Panc1 (cell line): ENCODE data around the gene BHLHA15. TPM values are rescaled to one million over a fixed set of nuclear protein-coding genes. Genes with fewer than 3 reads are reported as not detected.

ENCODE experiments used
- ATAC-seq: fragments of 200-7000 bp; cut with Tn5 transposase; 2 replicates; pipeline ENCODE4 v1.9.1; 2020; ENCODE audit warnings: mild to moderate bottlenecking, moderate library complexity
- BruUV-seq: library from RNA; stranded (reverse); fragments of 400-500 nt; replicated peaks from 2 replicates; lab custom pipeline; 2021; lab: Mats Ljungman, UMichigan
- CTCF ChIA-PET: fragments of 300-600 bp; sonication (Branson Sonifier 250); formaldehyde crosslinking; loops from one replicate; lab custom pipeline; 2022; ENCODE audit warnings: antibody characterized with exemption; lab: Charles Lee
- POLR2A ChIA-PET: fragments of 300-600 bp; sonication (Branson Sonifier 250); formaldehyde crosslinking; loops from one replicate; lab custom pipeline; 2022; ENCODE audit warnings: antibody characterized with exemption; lab: Charles Lee
- DNase-seq: peaks from one replicate; pipeline ENCODE4 v3.0.0-alpha.2; 2010; ENCODE audit warnings: low read depth, low spot score
- H3K27ac ChIP-seq: 2 replicates; pipeline ENCODE4 v1.5.1; 2011; ENCODE audit warnings: mild to moderate bottlenecking, low read length, inconsistent platforms
- H3K27me3 ChIP-seq: fragments of 200-500 bp; sonication (Bioruptor generic); 2 replicates; pipeline ENCODE4 v1.6.0; 2014; ENCODE audit warnings: low read length, inconsistent platforms; ENCODE audit not compliant: control insufficient read depth, insufficient read depth
- H3K36me3 ChIP-seq: fragments of 200-500 bp; sonication (Bioruptor generic); 2 replicates; pipeline ENCODE4 v1.5.1; 2014; ENCODE audit warnings: inconsistent platforms, mild to moderate bottlenecking, low read length, moderate library complexity; ENCODE audit not compliant: control insufficient read depth, insufficient read depth
- H3K4me1 ChIP-seq: 2 replicates; pipeline ENCODE4 v1.5.1; 2011; ENCODE audit warnings: inconsistent platforms, mild to moderate bottlenecking, low read length, moderate library complexity; ENCODE audit not compliant: control insufficient read depth, insufficient read depth
- H3K4me3 ChIP-seq, 2 experiments: 2 replicates each; pipeline ENCODE4 v1.5.1; 2011 to 2012; ENCODE audit warnings: low read depth in 2 of 2, low read length in 2 of 2, mild to moderate bottlenecking in 2 of 2, inconsistent platforms in 1 of 2, moderate library complexity in 1 of 2
- H3K9me3 ChIP-seq: fragments of 200-500 bp; sonication (Bioruptor generic); 2 replicates; pipeline ENCODE4 v1.5.1; 2014; ENCODE audit warnings: low read depth, mild to moderate bottlenecking, inconsistent platforms, low read length, moderate library complexity; ENCODE audit not compliant: control insufficient read depth, insufficient read depth
- POLR2AphosphoS5 ChIP-seq: IDR thresholded peaks from 2 replicates; pipeline ENCODE4 v1.6.1; 2012; ENCODE audit warnings: mild to moderate bottlenecking, low read depth, low read length, moderate library complexity
- SIN3A ChIP-seq: IDR thresholded peaks from 2 replicates; pipeline ENCODE4 v1.6.1; 2012; ENCODE audit warnings: low read depth, mild to moderate bottlenecking, low read length, moderate library complexity, borderline replicate concordance; ENCODE audit not compliant: insufficient read depth
- TCF7L2 ChIP-seq: IDR thresholded peaks from 2 replicates; pipeline ENCODE4 v1.6.1; 2011; ENCODE audit warnings: mild to moderate bottlenecking, low read depth, low read length, inconsistent platforms
- in situ Hi-C: cut with HindIII; loops from 2 replicates; pipeline ENCODE4 v1.10.0; 2016; ENCODE audit warnings: low sequenced_read_pairs, low pct_unique_long_range_greater_than_20kb
- intact Hi-C: fragments of 100-400 bp; cut with micrococcal nuclease; formaldehyde crosslinking; loops from one replicate; pipeline ENCODE4 v1.10.0; 2022; ENCODE audit not compliant: unreplicated experiment
- total RNA-seq: library from RNA; stranded (reverse); gene quantifications from one replicate; pipeline ENCODE4 v1.2.1, GENCODE V29; 2021; ENCODE audit not compliant: unreplicated experiment
- TF ChIP-seq, protein P1 (sequence below), 2 experiments: IDR thresholded peaks; 2 replicates each; pipeline ENCODE4 v1.6.1; 2011 to 2012; ENCODE audit warnings: low read depth in 2 of 2, control low read depth in 1 of 2, low read length in 1 of 2, mild to moderate bottlenecking in 1 of 2, moderate library complexity in 1 of 2; ENCODE audit not compliant: insufficient read depth in 1 of 2
- TF ChIP-seq, protein P2 (sequence below): fragments of 450-650 bp; IDR thresholded peaks from 2 replicates; pipeline ENCODE4 v1.5.1; 2017; ENCODE audit warnings: mild to moderate bottlenecking

BHLHA15 gene
- total RNA-seq, 1 experiment from 2014 or later, result 0.26 TPM

DNA sequence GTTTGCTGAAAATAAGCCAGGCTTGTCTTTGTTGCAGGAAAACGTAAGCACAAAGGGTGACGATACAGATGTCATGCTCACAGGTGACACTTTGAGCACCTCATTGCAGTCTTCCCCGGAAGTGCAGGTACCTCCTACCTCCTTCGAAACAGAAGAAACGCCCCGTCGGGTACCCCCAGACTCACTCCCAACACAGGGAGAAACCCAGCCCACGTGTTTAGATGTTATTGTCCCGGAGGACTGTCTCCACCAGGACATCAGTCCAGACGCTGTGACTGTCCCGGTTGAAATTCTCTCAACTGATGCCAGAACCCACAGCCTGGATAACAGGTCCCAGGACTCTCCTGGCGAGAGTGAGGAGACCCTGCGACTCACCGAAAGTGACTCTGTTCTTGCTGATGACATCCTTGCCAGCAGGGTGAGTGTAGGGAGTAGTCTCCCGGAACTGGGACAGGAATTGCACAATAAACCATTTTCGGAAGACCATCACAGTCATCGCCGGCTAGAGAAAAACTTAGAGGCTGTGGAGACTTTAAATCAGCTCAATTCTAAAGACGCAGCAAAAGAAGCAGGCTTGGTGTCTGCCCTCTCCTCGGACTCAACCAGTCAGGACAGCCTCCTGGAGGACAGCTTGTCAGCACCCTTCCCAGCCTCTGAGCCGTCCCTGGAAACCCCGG is 18.3 kb upstream of the BHLHA15 start:
- Histone ChIP-seq H3K4me3 (no peak overlapping the region), H3K4me1 (no peaks in the 10 kb centered on the region), H3K9me3 (no peaks in the 10 kb centered on the region), H3K36me3 (peaks cover 3% of the 10 kb centered on the region; the same call in 1 of the 2 replicates), H3K27me3 (no peaks in the 10 kb centered on the region), H3K27ac (no peak overlapping the region)
- ATAC-seq (no peak), DNase-seq (no peak)
- POLR2A ChIA-PET, result no interaction called here
- intact Hi-C loops (no loop called here), in situ Hi-C loops (no loop called here)
- TF ChIP-seq, protein P1, sequence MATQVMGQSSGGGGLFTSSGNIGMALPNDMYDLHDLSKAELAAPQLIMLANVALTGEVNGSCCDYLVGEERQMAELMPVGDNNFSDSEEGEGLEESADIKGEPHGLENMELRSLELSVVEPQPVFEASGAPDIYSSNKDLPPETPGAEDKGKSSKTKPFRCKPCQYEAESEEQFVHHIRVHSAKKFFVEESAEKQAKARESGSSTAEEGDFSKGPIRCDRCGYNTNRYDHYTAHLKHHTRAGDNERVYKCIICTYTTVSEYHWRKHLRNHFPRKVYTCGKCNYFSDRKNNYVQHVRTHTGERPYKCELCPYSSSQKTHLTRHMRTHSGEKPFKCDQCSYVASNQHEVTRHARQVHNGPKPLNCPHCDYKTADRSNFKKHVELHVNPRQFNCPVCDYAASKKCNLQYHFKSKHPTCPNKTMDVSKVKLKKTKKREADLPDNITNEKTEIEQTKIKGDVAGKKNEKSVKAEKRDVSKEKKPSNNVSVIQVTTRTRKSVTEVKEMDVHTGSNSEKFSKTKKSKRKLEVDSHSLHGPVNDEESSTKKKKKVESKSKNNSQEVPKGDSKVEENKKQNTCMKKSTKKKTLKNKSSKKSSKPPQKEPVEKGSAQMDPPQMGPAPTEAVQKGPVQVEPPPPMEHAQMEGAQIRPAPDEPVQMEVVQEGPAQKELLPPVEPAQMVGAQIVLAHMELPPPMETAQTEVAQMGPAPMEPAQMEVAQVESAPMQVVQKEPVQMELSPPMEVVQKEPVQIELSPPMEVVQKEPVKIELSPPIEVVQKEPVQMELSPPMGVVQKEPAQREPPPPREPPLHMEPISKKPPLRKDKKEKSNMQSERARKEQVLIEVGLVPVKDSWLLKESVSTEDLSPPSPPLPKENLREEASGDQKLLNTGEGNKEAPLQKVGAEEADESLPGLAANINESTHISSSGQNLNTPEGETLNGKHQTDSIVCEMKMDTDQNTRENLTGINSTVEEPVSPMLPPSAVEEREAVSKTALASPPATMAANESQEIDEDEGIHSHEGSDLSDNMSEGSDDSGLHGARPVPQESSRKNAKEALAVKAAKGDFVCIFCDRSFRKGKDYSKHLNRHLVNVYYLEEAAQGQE (IDR thresholded peaks at IDR 0.05; ENCODE audit: insufficient read depth in 1 of 2, low read depth in 2 of 2, low read length in 1 of 2), result no peak
- BruUV-seq, result TSS peak; percentile 19
- CTCF ChIA-PET, result no interaction called here

DNA sequence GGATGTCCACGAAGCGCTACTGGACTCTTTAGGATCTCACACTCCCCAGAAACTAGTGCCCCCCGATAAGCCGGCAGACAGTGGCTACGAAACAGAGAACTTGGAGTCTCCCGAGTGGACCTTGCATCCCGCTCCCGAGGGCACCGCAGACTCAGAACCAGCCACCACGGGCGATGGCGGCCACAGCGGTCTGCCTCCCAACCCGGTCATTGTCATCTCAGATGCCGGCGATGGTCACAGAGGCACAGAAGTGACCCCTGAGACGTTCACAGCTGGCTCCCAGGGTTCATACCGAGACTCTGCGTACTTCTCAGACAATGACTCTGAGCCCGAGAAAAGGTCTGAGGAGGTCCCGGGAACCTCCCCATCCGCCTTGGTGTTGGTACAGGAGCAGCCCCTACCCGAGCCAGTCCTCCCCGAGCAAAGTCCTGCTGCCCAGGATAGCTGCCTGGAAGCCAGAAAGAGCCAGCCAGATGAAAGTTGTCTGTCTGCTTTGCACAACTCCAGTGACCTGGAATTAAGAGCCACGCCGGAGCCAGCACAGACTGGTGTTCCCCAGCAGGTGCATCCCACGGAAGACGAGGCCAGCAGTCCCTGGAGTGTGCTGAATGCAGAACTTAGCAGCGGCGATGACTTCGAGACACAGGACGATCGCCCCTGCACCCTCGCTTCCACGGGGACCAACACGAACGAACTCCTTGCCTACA is 17.6 kb upstream of the BHLHA15 start:
- BruUV-seq, result no TSS peak
- Histone ChIP-seq H3K27ac (no peak overlapping the region), H3K27me3 (no peaks in the 10 kb centered on the region), H3K4me3 (no peak overlapping the region), H3K9me3 (no peaks in the 10 kb centered on the region), H3K4me1 (no peaks in the 10 kb centered on the region), H3K36me3 (peaks cover 3% of the 10 kb centered on the region; the same call in 1 of the 2 replicates)
- ChIA-PET POLR2A (no interaction called here), CTCF (no interaction called here)
- in situ Hi-C loops (no loop called here), intact Hi-C loops (no loop called here)
- DNase-seq, result no peak
- ATAC-seq, result no peak
- TF ChIP-seq, protein P1 (IDR thresholded peaks at IDR 0.05; ENCODE audit: insufficient read depth in 1 of 2, low read depth in 2 of 2, low read length in 1 of 2), result no peak

DNA sequence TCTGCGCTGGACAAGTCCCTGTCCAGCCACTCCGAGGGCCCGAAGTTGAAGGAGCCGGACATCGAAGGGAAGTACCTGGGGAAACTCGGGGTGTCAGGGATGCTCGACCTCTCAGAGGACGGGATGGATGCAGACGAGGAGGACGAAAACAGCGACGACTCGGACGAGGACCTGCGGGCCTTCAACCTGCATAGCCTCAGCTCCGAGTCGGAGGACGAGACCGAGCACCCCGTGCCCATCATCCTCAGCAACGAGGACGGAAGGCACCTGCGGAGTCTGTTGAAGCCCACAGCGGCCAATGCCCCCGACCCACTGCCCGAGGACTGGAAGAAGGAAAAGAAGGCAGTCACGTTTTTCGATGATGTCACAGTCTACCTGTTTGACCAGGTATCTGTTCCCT is 17.1 kb upstream of the BHLHA15 start:
- in situ Hi-C loops, result no loop called here
- peaks cover 3% of the 10 kb centered on the region; the same call in 1 of the 2 replicates for H3K36me3 ChIP-seq
- ChIA-PET CTCF (no interaction called here), POLR2A (no interaction called here)
- intact Hi-C loops, result no loop called here
- DNase-seq (no peak), ATAC-seq (no peak)
- H3K27me3 ChIP-seq, result no peaks in the 10 kb centered on the region
- H3K4me1 ChIP-seq, result no peaks in the 10 kb centered on the region
- no peak overlapping the region for H3K27ac ChIP-seq
- TF ChIP-seq, protein P1 (IDR thresholded peaks at IDR 0.05; ENCODE audit: insufficient read depth in 1 of 2, low read depth in 2 of 2, low read length in 1 of 2), result no peak
- TF ChIP-seq, protein P2, sequence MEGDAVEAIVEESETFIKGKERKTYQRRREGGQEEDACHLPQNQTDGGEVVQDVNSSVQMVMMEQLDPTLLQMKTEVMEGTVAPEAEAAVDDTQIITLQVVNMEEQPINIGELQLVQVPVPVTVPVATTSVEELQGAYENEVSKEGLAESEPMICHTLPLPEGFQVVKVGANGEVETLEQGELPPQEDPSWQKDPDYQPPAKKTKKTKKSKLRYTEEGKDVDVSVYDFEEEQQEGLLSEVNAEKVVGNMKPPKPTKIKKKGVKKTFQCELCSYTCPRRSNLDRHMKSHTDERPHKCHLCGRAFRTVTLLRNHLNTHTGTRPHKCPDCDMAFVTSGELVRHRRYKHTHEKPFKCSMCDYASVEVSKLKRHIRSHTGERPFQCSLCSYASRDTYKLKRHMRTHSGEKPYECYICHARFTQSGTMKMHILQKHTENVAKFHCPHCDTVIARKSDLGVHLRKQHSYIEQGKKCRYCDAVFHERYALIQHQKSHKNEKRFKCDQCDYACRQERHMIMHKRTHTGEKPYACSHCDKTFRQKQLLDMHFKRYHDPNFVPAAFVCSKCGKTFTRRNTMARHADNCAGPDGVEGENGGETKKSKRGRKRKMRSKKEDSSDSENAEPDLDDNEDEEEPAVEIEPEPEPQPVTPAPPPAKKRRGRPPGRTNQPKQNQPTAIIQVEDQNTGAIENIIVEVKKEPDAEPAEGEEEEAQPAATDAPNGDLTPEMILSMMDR, result no peak
- TF ChIP-seq TCF7L2, result no peak
- TF ChIP-seq SIN3A, result no peak
- no peak for TF ChIP-seq POLR2AphosphoS5
- no peak overlapping the region for H3K4me3 ChIP-seq
- H3K9me3 ChIP-seq, result no peaks in the 10 kb centered on the region
- no TSS peak for BruUV-seq
